Pancreas (tissue), 10 donors: Measurements from ENCODE around the gene ATG4D. TPM values are rescaled to one million over a fixed set of nuclear protein-coding genes. Genes with fewer than 3 reads are reported as not detected.
A peak's percentile ranks its signal among the peaks of the same experiment; 100 is the strongest.

ENCODE experiments used
- ATAC-seq, 4 donors: fragments of 200-7000 bp; cut with Tn5 transposase; one replicate each; pipeline versions ENCODE4 v1.8.0 to v1.9.1; 2020; ENCODE audit warnings: mild to moderate bottlenecking in 4 of 4, moderate library complexity in 4 of 4
- DNase-seq, 6 donors: peaks; one replicate each; pipeline ENCODE4 v3.0.0-alpha.2; 2020
- FAIRE-seq: peaks from 2 replicates; lab custom pipeline; 2012; peaks lifted over from hg19 to GRCh38; lab: Jason Lieb, UNC
- H3K27ac ChIP-seq, 4 donors: fragments of 200-600 bp; sonication (generic); 1 replicate in 3 of 4; 2 replicates in 1 of 4; pipeline versions ENCODE4 v1.5.0 to v1.8.0; 2020
- H3K27me3 ChIP-seq, 4 donors: fragments of 200-600 bp; one replicate each; pipeline ENCODE4 v1.8.0; 2021
- H3K36me3 ChIP-seq, 3 donors: fragments of 200-600 bp; sonication (generic) in 1 of 3; one replicate each; pipeline versions ENCODE4 v1.5.0 to v1.8.0; 2020 to 2021
- H3K4me1 ChIP-seq, 3 donors: fragments of 200-600 bp; one replicate each; pipeline ENCODE4 v1.8.0; 2021
- H3K4me3 ChIP-seq, 4 donors: fragments of 200-600 bp; sonication (generic) in 2 of 4; one replicate each; pipeline versions ENCODE4 v1.5.0 to v1.8.0; 2020 to 2021
- H3K9me3 ChIP-seq, 4 donors: fragments of 200-600 bp; one replicate each; pipeline ENCODE4 v1.8.0; 2021
- WGBS, 2 donors: extraction: QIAGEN DNeasy Blood & Tissue Kit; methylation state at CpG; one replicate each; pipeline ENCODE4 v1.1.7; 2013; 5-methylcytosine and 5-hydroxymethylcytosine counted together
- intact Hi-C, 3 donors: fragments of 100-400 bp; cut with DNase I; formaldehyde crosslinking; loops; one replicate each; pipeline versions ENCODE4 v1.11.1 to v1.14.2; 2022
- microRNA-seq, 2 donors: library from miRNA; unstranded; fragments of <30 nt; microRNA quantifications; one replicate each; pipeline versions ENCODE4 to v1.1.0, GENCODE V29; 2019 to 2020
- polyA plus RNA-seq, 2 donors: library from polyadenylated mRNA; stranded (reverse); fragments of 200-250 nt; gene quantifications; one replicate each; pipeline ENCODE4 v1.2.3, GENCODE V29; 2013
- total RNA-seq, 6 donors: library from RNA; stranded (reverse); fragmentation: NEBNext Ultra II Directional in 4 of 6; extraction: Animal tissue kit (Norgen Biotek cat#: 25700) in 4 of 6; gene quantifications; one replicate each; pipeline versions ENCODE4 v1.2.1 to v1.2.4, GENCODE V29; 2021 to 2023
- TF ChIP-seq, protein P1 (sequence below), 4 donors: fragments of 200-600 bp; sonication (generic) in 3 of 4; IDR thresholded peaks; one replicate each; pipeline versions ENCODE4 v1.5.0 to v1.8.0; 2021; ENCODE audit warnings: antibody characterized with exemption in 4 of 4
- donor health status: healthy with polysubstance abuse.
- donor health status: DM: no; HTN: no; CAD: no; lungs with moderate emphysema.
- donor health status: DM: no; HTN: no; CAD: no.
- donor health status: control.
- donor health status: control.
- donor health status: Bipolar disorder and iron deficiency.
- donor health status: DM: yes; HTN: yes; CAD: no.
- donor health status: DM: no; HTN: no; CAD: no.
- donor health status: DM: no; HTN: no; CAD: no.
- donor health status: DM: yes; HTN: yes; CAD: no.

Gene ATG4D
- total and polyA plus RNA-seq, 8 donors: 12.9 to 62.1 (median 22.7) TPM

DNA sequence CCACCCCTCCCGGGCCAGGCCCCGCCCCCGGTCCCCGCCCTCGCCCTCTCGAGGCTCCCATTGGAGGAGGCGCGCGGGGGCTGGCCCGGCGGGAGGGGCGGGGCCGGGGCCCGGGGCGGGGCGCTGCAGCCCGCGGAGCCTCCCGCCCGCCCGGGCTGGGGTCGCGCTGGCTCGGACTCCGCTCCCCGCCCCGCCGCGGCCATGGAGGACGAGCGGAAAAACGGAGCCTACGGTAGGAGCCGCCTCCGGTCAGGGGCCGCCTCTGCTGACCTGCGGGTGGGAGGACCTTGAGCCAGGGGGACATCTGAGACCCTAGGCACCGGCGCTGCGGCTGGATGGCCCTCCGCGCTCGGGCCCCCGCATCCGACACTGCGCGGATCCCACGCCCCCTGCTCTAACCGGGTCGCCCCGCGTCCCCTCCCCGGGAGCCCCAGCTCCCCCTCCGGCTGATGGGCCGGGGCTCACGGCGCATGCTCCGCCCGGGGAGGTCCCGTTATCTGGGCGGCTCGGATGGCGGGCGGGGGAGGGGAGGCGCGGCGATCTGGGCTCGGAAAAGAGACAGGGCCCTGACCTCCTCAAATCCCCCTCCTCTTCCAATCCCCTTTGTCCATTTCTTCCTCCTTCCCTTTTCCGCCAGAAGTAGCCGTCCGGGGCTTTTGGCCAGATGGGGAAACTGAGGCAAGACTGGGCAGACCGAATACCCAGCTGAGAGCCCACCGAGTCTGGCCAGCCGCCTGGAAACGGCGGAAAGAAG lies 58.8 kb downstream of the ATG4D start:
- no peaks in the 10 kb centered on the region for H3K27me3 ChIP-seq
- peaks cover 0 to 24% (median 10%) of the 10 kb centered on the region in 3 donors for H3K4me1 ChIP-seq
- H3K4me3 ChIP-seq: peak overlapping the region; percentile 74 to 93 (median 84)
- no peaks in the 10 kb centered on the region for H3K9me3 ChIP-seq
- peak; percentile 95 to 99 (median 98) for ATAC-seq
- FAIRE-seq: no peak
- intact Hi-C loops: no loop called here
- TF ChIP-seq, protein P1, sequence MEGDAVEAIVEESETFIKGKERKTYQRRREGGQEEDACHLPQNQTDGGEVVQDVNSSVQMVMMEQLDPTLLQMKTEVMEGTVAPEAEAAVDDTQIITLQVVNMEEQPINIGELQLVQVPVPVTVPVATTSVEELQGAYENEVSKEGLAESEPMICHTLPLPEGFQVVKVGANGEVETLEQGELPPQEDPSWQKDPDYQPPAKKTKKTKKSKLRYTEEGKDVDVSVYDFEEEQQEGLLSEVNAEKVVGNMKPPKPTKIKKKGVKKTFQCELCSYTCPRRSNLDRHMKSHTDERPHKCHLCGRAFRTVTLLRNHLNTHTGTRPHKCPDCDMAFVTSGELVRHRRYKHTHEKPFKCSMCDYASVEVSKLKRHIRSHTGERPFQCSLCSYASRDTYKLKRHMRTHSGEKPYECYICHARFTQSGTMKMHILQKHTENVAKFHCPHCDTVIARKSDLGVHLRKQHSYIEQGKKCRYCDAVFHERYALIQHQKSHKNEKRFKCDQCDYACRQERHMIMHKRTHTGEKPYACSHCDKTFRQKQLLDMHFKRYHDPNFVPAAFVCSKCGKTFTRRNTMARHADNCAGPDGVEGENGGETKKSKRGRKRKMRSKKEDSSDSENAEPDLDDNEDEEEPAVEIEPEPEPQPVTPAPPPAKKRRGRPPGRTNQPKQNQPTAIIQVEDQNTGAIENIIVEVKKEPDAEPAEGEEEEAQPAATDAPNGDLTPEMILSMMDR (IDR thresholded peaks at IDR 0.05): no peak
- H3K36me3 ChIP-seq: no peaks in the 10 kb centered on the region
- DNase-seq: peak; percentile 74 to 94 (median 84)
- WGBS, 2 donors: 1% methylated on average over 24 to 76 of the region's 76 CpGs
- H3K27ac ChIP-seq: peak overlapping the region in 3 of 4 donors; percentile 68 to 70 (median 70)

Small RNA genes within 50 kb of the gene (microRNA-seq; reads per million reads assigned to microRNA genes)
- 0 reads per million in 2 donors for gene MIR1238

Other genes starting within 250 kb of the ATG4D start
- gene ZGLP1, start 234.1 kb upstream of the ATG4D start, total RNA-seq: 1 to 10 TPM in 4 of 6 donors, under 1 TPM in 2; 0.91 to 3.0 (median 1.5) TPM
- gene ZGLP1, start 234.1 kb upstream of the ATG4D start, polyA plus RNA-seq: 10 to 100 TPM; 37.6 to 44.0 TPM
- gene FDX2, start 227.9 kb upstream of the ATG4D start, total RNA-seq: 10 to 100 TPM in 2 of 6 donors, 1 to 10 TPM in 4; 5.5 to 10.9 (median 8.7) TPM
- 10 to 100 TPM; 25.0 to 30.3 TPM for gene FDX2, start 227.9 kb upstream of the ATG4D start, polyA plus RNA-seq
- gene RAVER1, start 210.4 kb upstream of the ATG4D start, total RNA-seq: 10 to 100 TPM in 4 of 6 donors, 1 to 10 TPM in 2; 6.0 to 17.3 (median 13.6) TPM
- 1 to 10 TPM; 9.4 TPM for gene RAVER1, start 210.4 kb upstream of the ATG4D start, polyA plus RNA-seq
- 10 to 100 TPM in 1 of 6 donors, 1 to 10 TPM in 5; 5.7 to 13.8 (median 7.1) TPM for gene ICAM3, start 204.3 kb upstream of the ATG4D start, total RNA-seq
- 1 to 10 TPM; 5.2 TPM for gene ICAM3, start 204.3 kb upstream of the ATG4D start, polyA plus RNA-seq
- gene TYK2, start 163.3 kb upstream of the ATG4D start, total RNA-seq: 10 to 100 TPM; 42.5 to 90.3 (median 53.3) TPM
- 100 to 1,000 TPM; 203 to 302 TPM for gene TYK2, start 163.3 kb upstream of the ATG4D start, polyA plus RNA-seq
- 10 to 100 TPM; 41.3 to 61.0 (median 48.5) TPM for gene CDC37, start 140.4 kb upstream of the ATG4D start, total RNA-seq
- gene CDC37, start 140.4 kb upstream of the ATG4D start, polyA plus RNA-seq: 100 to 1,000 TPM; 226 to 266 TPM
- 10 to 100 TPM in 4 of 6 donors, 1 to 10 TPM in 2; 6.6 to 12.6 (median 11.2) TPM for gene PDE4A, start 123.4 kb upstream of the ATG4D start, total RNA-seq
- 1 to 10 TPM; 5.0 to 8.5 TPM for gene PDE4A, start 123.4 kb upstream of the ATG4D start, polyA plus RNA-seq
- 10 to 100 TPM; 25.2 to 36.4 (median 32.3) TPM for gene KEAP1, start 40.5 kb upstream of the ATG4D start, total RNA-seq
- 10 to 100 TPM; 40.9 to 48.6 TPM for gene KEAP1, start 40.5 kb upstream of the ATG4D start, polyA plus RNA-seq
- gene S1PR5, start 26.5 kb upstream of the ATG4D start, total RNA-seq: 1 to 10 TPM in 2 of 6 donors, under 1 TPM in 4; 0.32 to 1.3 (median 0.63) TPM
- gene S1PR5, start 26.5 kb upstream of the ATG4D start, polyA plus RNA-seq: under 1 TPM; 0.21 to 0.38 TPM
- gene KRI1, start 22.1 kb downstream of the ATG4D start, total RNA-seq: 10 to 100 TPM in 4 of 6 donors, 1 to 10 TPM in 2; 8.0 to 15.8 (median 13.5) TPM
- 10 to 100 TPM; 34.7 to 41.8 TPM for gene KRI1, start 22.1 kb downstream of the ATG4D start, polyA plus RNA-seq
- 1 to 10 TPM; 1.4 to 3.3 (median 2.1) TPM for gene CDKN2D, start 25.1 kb downstream of the ATG4D start, total RNA-seq
- gene CDKN2D, start 25.1 kb downstream of the ATG4D start, polyA plus RNA-seq: 1 to 10 TPM; 3.8 to 9.1 TPM
- gene AP1M2, start 43.4 kb downstream of the ATG4D start, total RNA-seq: 10 to 100 TPM; 32.2 to 48.6 (median 39.7) TPM
- gene AP1M2, start 43.4 kb downstream of the ATG4D start, polyA plus RNA-seq: 10 to 100 TPM; 55.3 to 57.6 TPM
- 10 to 100 TPM; 32.7 to 69.0 (median 48.4) TPM for gene SLC44A2, start 81.6 kb downstream of the ATG4D start, total RNA-seq
- 10 to 100 TPM; 42.8 to 61.5 TPM for gene SLC44A2, start 81.6 kb downstream of the ATG4D start, polyA plus RNA-seq
- 100 to 1,000 TPM in 4 of 6 donors, 10 to 100 TPM in 2; 70.5 to 126 (median 109) TPM for gene ILF3, start 110.4 kb downstream of the ATG4D start, total RNA-seq
- gene ILF3, start 110.4 kb downstream of the ATG4D start, polyA plus RNA-seq: 100 to 1,000 TPM; 109 to 129 TPM
- gene QTRT1, start 157.5 kb downstream of the ATG4D start, total RNA-seq: 10 to 100 TPM; 42.5 to 70.7 (median 56.6) TPM
- 100 to 1,000 TPM; 410 to 432 TPM for gene QTRT1, start 157.5 kb downstream of the ATG4D start, polyA plus RNA-seq
- gene DNM2, start 174.2 kb downstream of the ATG4D start, total RNA-seq: 10 to 100 TPM; 52.5 to 94.8 (median 87.9) TPM
- gene DNM2, start 174.2 kb downstream of the ATG4D start, polyA plus RNA-seq: 100 to 1,000 TPM in 1 of 2 donors, 10 to 100 TPM in 1; 88.6 to 115 TPM